Measurements from ENCODE around the gene GLS. TPM values are rescaled to one million over a fixed set of nuclear protein-coding genes. Genes with fewer than 3 reads are reported as not detected.
A peak's percentile ranks its signal among the peaks of the same experiment; 100 is the strongest.

The GLS gene
- total and polyA plus RNA-seq, 9 of the 15 experiments (the other 6 are each of a cell fraction or from before 2014, with no cell fraction given) = 13.7 to 77.5 (median 48.2) TPM

GRCh38 chr2:191013932-191014652 is 133.5 kb downstream of the GLS start, which contains the start of gene STAT1 (continued):
- TF ChIP-seq CLOCK (CRISPR knock-in tag; IDR thresholded peaks at IDR 0.05; ENCODE audit: borderline replicate concordance) (no peak), THRAP3 (IDR thresholded peaks at IDR 0.05; ENCODE audit: borderline replicate concordance) (no peak), FOXK1 (CRISPR knock-in tag; IDR thresholded peaks at IDR 0.05; ENCODE audit: borderline replicate concordance) (0 out of 2 replicates have a peak, but pooled peaks have one; percentile 18), POLR2AphosphoS2 (IDR thresholded peaks at IDR 0.05; ENCODE audit: low read length) (no peak; the same call in 1 of the 2 replicates), EHMT2 (IDR thresholded peaks at IDR 0.05) (no peak), PHB (CRISPR knock-in tag; IDR thresholded peaks at IDR 0.05) (no peak), POLR3A (IDR thresholded peaks at IDR 0.05; ENCODE audit: borderline replicate concordance, extremely low read depth, insufficient read depth, insufficient read length) (no peak), NFE2 (IDR thresholded peaks at IDR 0.05; ENCODE audit: low read depth) (no peak), SRSF1 (IDR thresholded peaks at IDR 0.05; ENCODE audit: low read depth, low read length) (peak; percentile 98), CXXC5 (CRISPR knock-in tag; IDR thresholded peaks at IDR 0.05) (peak; percentile 90), KDM2B (CRISPR knock-in tag; IDR thresholded peaks at IDR 0.05) (no peak), HNRNPL (IDR thresholded peaks at IDR 0.05; ENCODE audit: low read depth, low read length) (peak; percentile 59; the same call in 1 of the 2 replicates), CBX1 (IDR thresholded peaks at IDR 0.05; ENCODE audit: low read depth) (peak; percentile 49; the same call in 1 of the 2 replicates), ZNF644 (tag; IDR thresholded peaks at IDR 0.05; ENCODE audit: low read depth) (no peak; the same call in 1 of the 2 replicates), ARID2 (IDR thresholded peaks at IDR 0.05) (no peak), FUS (optimal IDR thresholded peaks at IDR 0.05; ENCODE audit: low read depth, low read length) (peak; percentile 31), ZNF551 (CRISPR knock-in tag; IDR thresholded peaks at IDR 0.05) (no peak)
- TF ChIP-seq, protein P1, sequence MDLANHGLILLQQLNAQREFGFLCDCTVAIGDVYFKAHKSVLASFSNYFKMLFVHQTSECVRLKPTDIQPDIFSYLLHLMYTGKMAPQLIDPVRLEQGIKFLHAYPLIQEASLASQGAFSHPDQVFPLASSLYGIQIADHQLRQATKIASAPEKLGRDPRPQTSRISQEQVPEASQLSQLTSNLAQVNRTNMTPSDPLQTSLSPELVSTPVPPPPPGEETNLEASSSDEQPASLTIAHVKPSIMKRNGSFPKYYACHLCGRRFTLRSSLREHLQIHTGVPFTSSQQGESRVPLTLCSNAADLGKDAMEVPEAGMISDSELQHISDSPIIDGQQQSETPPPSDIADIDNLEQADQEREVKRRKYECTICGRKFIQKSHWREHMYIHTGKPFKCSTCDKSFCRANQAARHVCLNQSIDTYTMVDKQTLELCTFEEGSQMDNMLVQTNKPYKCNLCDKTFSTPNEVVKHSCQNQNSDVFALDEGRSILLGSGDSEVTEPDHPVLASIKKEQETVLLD (IDR thresholded peaks at IDR 0.05) = no peak
- TF ChIP-seq, protein P2, sequence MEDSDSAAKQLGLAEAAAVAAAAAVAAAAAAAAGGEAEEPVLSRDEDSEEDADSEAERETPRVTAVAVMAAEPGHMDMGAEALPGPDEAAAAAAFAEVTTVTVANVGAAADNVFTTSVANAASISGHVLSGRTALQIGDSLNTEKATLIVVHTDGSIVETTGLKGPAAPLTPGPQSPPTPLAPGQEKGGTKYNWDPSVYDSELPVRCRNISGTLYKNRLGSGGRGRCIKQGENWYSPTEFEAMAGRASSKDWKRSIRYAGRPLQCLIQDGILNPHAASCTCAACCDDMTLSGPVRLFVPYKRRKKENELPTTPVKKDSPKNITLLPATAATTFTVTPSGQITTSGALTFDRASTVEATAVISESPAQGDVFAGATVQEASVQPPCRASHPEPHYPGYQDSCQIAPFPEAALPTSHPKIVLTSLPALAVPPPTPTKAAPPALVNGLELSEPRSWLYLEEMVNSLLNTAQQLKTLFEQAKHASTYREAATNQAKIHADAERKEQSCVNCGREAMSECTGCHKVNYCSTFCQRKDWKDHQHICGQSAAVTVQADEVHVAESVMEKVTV (CRISPR knock-in tag; IDR thresholded peaks at IDR 0.05) = no peak
- TF ChIP-seq, protein P3, sequence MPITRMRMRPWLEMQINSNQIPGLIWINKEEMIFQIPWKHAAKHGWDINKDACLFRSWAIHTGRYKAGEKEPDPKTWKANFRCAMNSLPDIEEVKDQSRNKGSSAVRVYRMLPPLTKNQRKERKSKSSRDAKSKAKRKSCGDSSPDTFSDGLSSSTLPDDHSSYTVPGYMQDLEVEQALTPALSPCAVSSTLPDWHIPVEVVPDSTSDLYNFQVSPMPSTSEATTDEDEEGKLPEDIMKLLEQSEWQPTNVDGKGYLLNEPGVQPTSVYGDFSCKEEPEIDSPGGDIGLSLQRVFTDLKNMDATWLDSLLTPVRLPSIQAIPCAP (CRISPR knock-in tag; IDR thresholded peaks at IDR 0.05; ENCODE audit: borderline replicate concordance) = no peak
- TF ChIP-seq, protein P4, sequence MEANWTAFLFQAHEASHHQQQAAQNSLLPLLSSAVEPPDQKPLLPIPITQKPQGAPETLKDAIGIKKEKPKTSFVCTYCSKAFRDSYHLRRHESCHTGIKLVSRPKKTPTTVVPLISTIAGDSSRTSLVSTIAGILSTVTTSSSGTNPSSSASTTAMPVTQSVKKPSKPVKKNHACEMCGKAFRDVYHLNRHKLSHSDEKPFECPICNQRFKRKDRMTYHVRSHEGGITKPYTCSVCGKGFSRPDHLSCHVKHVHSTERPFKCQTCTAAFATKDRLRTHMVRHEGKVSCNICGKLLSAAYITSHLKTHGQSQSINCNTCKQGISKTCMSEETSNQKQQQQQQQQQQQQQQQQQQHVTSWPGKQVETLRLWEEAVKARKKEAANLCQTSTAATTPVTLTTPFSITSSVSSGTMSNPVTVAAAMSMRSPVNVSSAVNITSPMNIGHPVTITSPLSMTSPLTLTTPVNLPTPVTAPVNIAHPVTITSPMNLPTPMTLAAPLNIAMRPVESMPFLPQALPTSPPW (CRISPR knock-in tag; IDR thresholded peaks at IDR 0.05) = peak; percentile 90

Data from K562 (cell line).